HepG2 (cell line): ENCODE results near the gene GPR83. TPM values are rescaled to one million over a fixed set of nuclear protein-coding genes. Genes with fewer than 3 reads are reported as not detected.

Source experiments
- SIX1 ChIP-seq: sonication (generic); formaldehyde crosslinking; IDR thresholded peaks from 2 replicates; pipeline ENCODE4 v1.4.0; 2020; ENCODE audit warnings: missing genetic modification reagents, borderline replicate concordance
- ZBTB14 ChIP-seq: sonication (generic); formaldehyde crosslinking; IDR thresholded peaks from 2 replicates; pipeline ENCODE4 v1.4.0; 2020; ENCODE audit warnings: missing genetic modification reagents
- polyA plus RNA-seq, 8 experiments: library from polyadenylated mRNA; depleted of rRNA in 3 of 8; stranded (reverse) in 7 of 8; unstranded in 1 of 8; fragments of >200 nt; fragmentation: Illumina TruSeq in 4 of 8; extraction: Trizol in 4 of 8; gene quantifications; 2 replicates each; pipeline versions ENCODE4 v1.2.1 to v1.2.3, GENCODE V29; 2011 to 2016; ENCODE audit warnings: low read depth in 4 of 8, missing spikeins in 1 of 8, mixed read lengths in 1 of 8; ENCODE audit not compliant: insufficient read depth in 1 of 8
- total RNA-seq, 5 experiments: library from RNA; depleted of rRNA; stranded (reverse); fragments of >200 nt; fragmentation: Illumina TruSeq; extraction: Trizol; gene quantifications; 2 replicates each; pipeline ENCODE4 v1.2.3, GENCODE V29; 2016; ENCODE audit warnings: low read depth in 1 of 5
- TF ChIP-seq, protein P1 (sequence below): sonication (generic); formaldehyde crosslinking; IDR thresholded peaks from 2 replicates; pipeline ENCODE4 v1.5.0; 2020; ENCODE audit warnings: mild to moderate bottlenecking, missing genetic modification reagents, borderline replicate concordance

The GPR83 gene
- total and polyA plus RNA-seq, 2 of the 13 experiments (the other 11 are each of a cell fraction or from before 2014, with no cell fraction given): 0.04 to 0.11 TPM

DNA sequence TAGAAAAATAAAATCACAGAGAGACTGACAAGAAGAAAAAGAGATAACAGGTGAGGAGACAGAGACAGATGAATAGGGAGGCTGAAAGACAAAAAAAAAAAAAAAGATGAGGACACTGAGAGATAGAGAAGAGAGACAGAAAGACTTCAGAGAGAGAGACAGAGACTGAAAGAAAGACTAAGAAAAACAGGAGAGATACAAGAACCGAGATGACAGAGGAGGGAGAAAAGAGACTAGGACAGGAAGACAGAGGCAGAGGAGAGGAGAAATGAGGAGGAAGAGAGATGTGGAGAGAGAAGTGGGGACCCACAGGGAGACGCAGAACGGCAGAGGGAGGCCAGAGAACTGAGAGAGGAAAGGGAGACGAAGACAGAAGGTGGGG, 771 bp downstream of the GPR83 start (continued):
- TF ChIP-seq, protein P1, sequence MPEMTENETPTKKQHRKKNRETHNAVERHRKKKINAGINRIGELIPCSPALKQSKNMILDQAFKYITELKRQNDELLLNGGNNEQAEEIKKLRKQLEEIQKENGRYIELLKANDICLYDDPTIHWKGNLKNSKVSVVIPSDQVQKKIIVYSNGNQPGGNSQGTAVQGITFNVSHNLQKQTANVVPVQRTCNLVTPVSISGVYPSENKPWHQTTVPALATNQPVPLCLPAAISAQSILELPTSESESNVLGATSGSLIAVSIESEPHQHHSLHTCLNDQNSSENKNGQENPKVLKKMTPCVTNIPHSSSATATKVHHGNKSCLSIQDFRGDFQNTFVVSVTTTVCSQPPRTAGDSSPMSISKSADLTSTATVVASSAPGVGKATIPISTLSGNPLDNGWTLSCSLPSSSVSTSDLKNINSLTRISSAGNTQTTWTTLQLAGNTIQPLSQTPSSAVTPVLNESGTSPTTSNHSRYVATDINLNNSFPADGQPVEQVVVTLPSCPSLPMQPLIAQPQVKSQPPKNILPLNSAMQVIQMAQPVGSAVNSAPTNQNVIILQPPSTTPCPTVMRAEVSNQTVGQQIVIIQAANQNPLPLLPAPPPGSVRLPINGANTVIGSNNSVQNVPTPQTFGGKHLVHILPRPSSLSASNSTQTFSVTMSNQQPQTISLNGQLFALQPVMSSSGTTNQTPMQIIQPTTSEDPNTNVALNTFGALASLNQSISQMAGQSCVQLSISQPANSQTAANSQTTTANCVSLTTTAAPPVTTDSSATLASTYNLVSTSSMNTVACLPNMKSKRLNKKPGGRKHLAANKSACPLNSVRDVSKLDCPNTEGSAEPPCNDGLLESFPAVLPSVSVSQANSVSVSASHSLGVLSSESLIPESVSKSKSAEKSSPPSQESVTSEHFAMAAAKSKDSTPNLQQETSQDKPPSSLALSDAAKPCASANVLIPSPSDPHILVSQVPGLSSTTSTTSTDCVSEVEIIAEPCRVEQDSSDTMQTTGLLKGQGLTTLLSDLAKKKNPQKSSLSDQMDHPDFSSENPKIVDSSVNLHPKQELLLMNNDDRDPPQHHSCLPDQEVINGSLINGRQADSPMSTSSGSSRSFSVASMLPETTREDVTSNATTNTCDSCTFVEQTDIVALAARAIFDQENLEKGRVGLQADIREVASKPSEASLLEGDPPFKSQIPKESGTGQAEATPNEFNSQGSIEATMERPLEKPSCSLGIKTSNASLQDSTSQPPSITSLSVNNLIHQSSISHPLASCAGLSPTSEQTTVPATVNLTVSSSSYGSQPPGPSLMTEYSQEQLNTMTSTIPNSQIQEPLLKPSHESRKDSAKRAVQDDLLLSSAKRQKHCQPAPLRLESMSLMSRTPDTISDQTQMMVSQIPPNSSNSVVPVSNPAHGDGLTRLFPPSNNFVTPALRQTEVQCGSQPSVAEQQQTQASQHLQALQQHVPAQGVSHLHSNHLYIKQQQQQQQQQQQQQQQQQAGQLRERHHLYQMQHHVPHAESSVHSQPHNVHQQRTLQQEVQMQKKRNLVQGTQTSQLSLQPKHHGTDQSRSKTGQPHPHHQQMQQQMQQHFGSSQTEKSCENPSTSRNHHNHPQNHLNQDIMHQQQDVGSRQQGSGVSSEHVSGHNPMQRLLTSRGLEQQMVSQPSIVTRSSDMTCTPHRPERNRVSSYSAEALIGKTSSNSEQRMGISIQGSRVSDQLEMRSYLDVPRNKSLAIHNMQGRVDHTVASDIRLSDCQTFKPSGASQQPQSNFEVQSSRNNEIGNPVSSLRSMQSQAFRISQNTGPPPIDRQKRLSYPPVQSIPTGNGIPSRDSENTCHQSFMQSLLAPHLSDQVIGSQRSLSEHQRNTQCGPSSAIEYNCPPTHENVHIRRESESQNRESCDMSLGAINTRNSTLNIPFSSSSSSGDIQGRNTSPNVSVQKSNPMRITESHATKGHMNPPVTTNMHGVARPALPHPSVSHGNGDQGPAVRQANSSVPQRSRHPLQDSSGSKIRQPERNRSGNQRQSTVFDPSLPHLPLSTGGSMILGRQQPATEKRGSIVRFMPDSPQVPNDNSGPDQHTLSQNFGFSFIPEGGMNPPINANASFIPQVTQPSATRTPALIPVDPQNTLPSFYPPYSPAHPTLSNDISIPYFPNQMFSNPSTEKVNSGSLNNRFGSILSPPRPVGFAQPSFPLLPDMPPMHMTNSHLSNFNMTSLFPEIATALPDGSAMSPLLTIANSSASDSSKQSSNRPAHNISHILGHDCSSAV (CRISPR knock-in tag): no peak
- TF ChIP-seq SIX1 (CRISPR knock-in tag) (no peak), ZBTB14 (CRISPR knock-in tag) (no peak)
